PFSK-1 (cell line): ENCODE data around the gene GPR142.

Source experiments
- POLR2AphosphoS5 ChIP-seq: IDR thresholded peaks from 2 replicates; pipeline ENCODE4 v1.6.1; 2012; ENCODE audit warnings: low read depth, mild to moderate bottlenecking, control low read depth, low read length, moderate library complexity
- TAF1 ChIP-seq: IDR thresholded peaks from 2 replicates; pipeline ENCODE4 v1.6.1; 2012; ENCODE audit warnings: low read length, control low read depth, borderline replicate concordance; ENCODE audit not compliant: insufficient read depth

GRCh38 chr17:74404218-74404617 lies 36.9 kb downstream of the GPR142 start:
- no peak for TF ChIP-seq POLR2AphosphoS5
- TF ChIP-seq TAF1: no peak
